IMR-90 (cell line): Measurements from ENCODE around the gene PSMA3. TPM values are rescaled to one million over a fixed set of nuclear protein-coding genes. Genes with fewer than 3 reads are reported as not detected.

Source experiments
- ATAC-seq: fragments of 200-7000 bp; cut with Tn5 transposase; 2 replicates; pipeline ENCODE4 v1.9.1; 2020; ENCODE audit warnings: low read depth, mild to moderate bottlenecking, moderate library complexity
- BruUV-seq: library from RNA; stranded (reverse); fragments of 400-500 nt; replicated peaks from 2 replicates; lab custom pipeline; 2021; lab: Mats Ljungman, UMichigan
- CTCF ChIA-PET: fragments of 300-600 bp; formaldehyde crosslinking; extraction: SDS; loops from one replicate; lab custom pipeline; 2021; ENCODE audit warnings: antibody characterized with exemption; lab: Yijun Ruan, JAX
- POLR2A ChIA-PET: fragments of 300-600 bp; sonication (Branson Sonifier 250); formaldehyde crosslinking; loops from one replicate; lab custom pipeline; 2022; ENCODE audit warnings: antibody characterized with exemption; ENCODE audit not compliant: unreplicated experiment; lab: Charles Lee
- DNase-seq: peaks from one replicate; pipeline ENCODE4 v3.0.0; 2013
- H2AFZ ChIP-seq: replicated peaks from 2 replicates; pipeline ENCODE3; 2013; ENCODE audit warnings: low read length, mild to moderate bottlenecking; ENCODE audit not compliant: poor library complexity
- H2AK5ac ChIP-seq: 2 replicates; pipeline ENCODE4 v1.6.1; 2013; ENCODE audit warnings: low read depth, low read length, inconsistent platforms
- H2AK9ac ChIP-seq: replicated peaks from 2 replicates; pipeline ENCODE3; 2013; ENCODE audit warnings: mild to moderate bottlenecking, low read depth, low read length, moderate library complexity; ENCODE audit not compliant: poor library complexity
- H2BK120ac ChIP-seq: 2 replicates; pipeline ENCODE4 v1.6.1; 2013; ENCODE audit warnings: low read depth, low read length, inconsistent platforms
- H2BK15ac ChIP-seq: 3 replicates; pipeline ENCODE4 v1.6.1; 2013; ENCODE audit warnings: low read depth, low read length, inconsistent platforms
- H2BK20ac ChIP-seq: 2 replicates; pipeline ENCODE4 v1.6.1; 2013; ENCODE audit warnings: low read depth, mild to moderate bottlenecking, inconsistent platforms, low read length, moderate library complexity
- H2BK5ac ChIP-seq: 2 replicates; pipeline ENCODE4 v1.6.1; 2013; ENCODE audit warnings: mild to moderate bottlenecking, low read depth, low read length, inconsistent platforms; ENCODE audit not compliant: poor library complexity, severe bottlenecking
- H3K14ac ChIP-seq: replicated peaks from 2 replicates; pipeline ENCODE4 v1.6.1; 2013; ENCODE audit warnings: low read depth, low read length, inconsistent platforms
- H3K18ac ChIP-seq: 2 replicates; pipeline ENCODE4 v1.6.1; 2013; ENCODE audit warnings: low read depth, low read length, control low read depth
- H3K23ac ChIP-seq: 2 replicates; pipeline ENCODE4 v1.6.1; 2013; ENCODE audit warnings: low read depth, low read length, inconsistent platforms
- H3K27ac ChIP-seq: 2 replicates; pipeline ENCODE4 v1.5.1; 2013; ENCODE audit warnings: mild to moderate bottlenecking, control low read depth, low read length; ENCODE audit not compliant: insufficient read depth
- H3K27me3 ChIP-seq: 2 replicates; pipeline ENCODE4 v1.6.1; 2013; ENCODE audit warnings: low read length; ENCODE audit not compliant: control insufficient read depth, insufficient read depth
- H3K36me3 ChIP-seq: 2 replicates; pipeline ENCODE4 v1.6.1; 2013; ENCODE audit warnings: low read length, mixed read lengths; ENCODE audit not compliant: control insufficient read depth, insufficient read depth
- H3K4ac ChIP-seq: 2 replicates; pipeline ENCODE4 v1.6.1; 2013; ENCODE audit warnings: low read depth, low read length, inconsistent platforms
- H3K4me1 ChIP-seq: 2 replicates; pipeline ENCODE4 v1.6.1; 2013; ENCODE audit warnings: low read length, mixed read lengths; ENCODE audit not compliant: control insufficient read depth, insufficient read depth
- H3K4me2 ChIP-seq: 2 replicates; pipeline ENCODE4 v1.6.1; 2013; ENCODE audit warnings: low read depth, mild to moderate bottlenecking, control low read depth, low read length, moderate library complexity
- H3K4me3 ChIP-seq: 2 replicates; pipeline ENCODE4 v1.5.1; 2013; ENCODE audit warnings: low read depth, mild to moderate bottlenecking, control low read depth, low read length, moderate library complexity; ENCODE audit not compliant: insufficient read depth
- H3K56ac ChIP-seq: 2 replicates; pipeline ENCODE4 v1.6.1; 2013; ENCODE audit warnings: low read length, inconsistent platforms; ENCODE audit not compliant: insufficient read depth; ENCODE audit errors: extremely low read depth
- H3K79me1 ChIP-seq, 2 experiments: 2 replicates each; pipeline ENCODE4 v1.6.1; 2013; ENCODE audit warnings: low read length in 2 of 2, inconsistent platforms in 1 of 2, low read depth in 1 of 2
- H3K9ac ChIP-seq: 2 replicates; pipeline ENCODE4 v1.6.1; 2013; ENCODE audit warnings: low read depth, low read length, control low read depth
- H3K9me1 ChIP-seq: 2 replicates; pipeline ENCODE4 v1.6.1; 2013; ENCODE audit warnings: low read length, inconsistent platforms; ENCODE audit not compliant: insufficient read depth
- H3K9me3 ChIP-seq: 2 replicates; pipeline ENCODE4 v1.6.1; 2013; ENCODE audit warnings: low read length; ENCODE audit not compliant: control insufficient read depth, insufficient read depth
- H4K20me1 ChIP-seq: 2 replicates; pipeline ENCODE4 v1.6.1; 2013; ENCODE audit warnings: low read length, inconsistent platforms; ENCODE audit not compliant: insufficient read depth
- H4K5ac ChIP-seq: 2 replicates; pipeline ENCODE4 v1.6.1; 2013; ENCODE audit warnings: mild to moderate bottlenecking, low read depth, low read length, control low read depth
- H4K8ac ChIP-seq, 2 experiments: 2 replicates each; pipeline ENCODE4 v1.6.1; 2013; ENCODE audit warnings: low read depth in 2 of 2, low read length in 2 of 2, control low read depth in 1 of 2, inconsistent platforms in 1 of 2
- H4K91ac ChIP-seq: 2 replicates; pipeline ENCODE4 v1.6.1; 2013; ENCODE audit warnings: low read depth, low read length, inconsistent platforms; ENCODE audit not compliant: insufficient read depth
- CEBPB ChIP-seq: IDR thresholded peaks from 2 replicates; pipeline ENCODE4 v1.6.1; 2012; ENCODE audit warnings: low read depth, low read length, improper control_type of control experiment
- FOS ChIP-seq: fragments of 150-350 bp; IDR thresholded peaks from 2 replicates; pipeline ENCODE4 v1.6.1; 2016; ENCODE audit warnings: low read depth, low read length
- MAZ ChIP-seq: IDR thresholded peaks from 2 replicates; pipeline ENCODE4 v1.6.1; 2012; ENCODE audit warnings: low read depth, mild to moderate bottlenecking, low read length, improper control_type of control experiment, moderate library complexity, borderline replicate concordance
- RFX5 ChIP-seq: IDR thresholded peaks from 2 replicates; pipeline ENCODE4 v1.8.0; 2012; ENCODE audit warnings: low read depth, mild to moderate bottlenecking, low read length, moderate library complexity
- WGBS, 2 experiments: methylation state at CpG; one replicate each; pipeline versions ENCODE4 v1.1.5 to v1.1.7; 2013; ENCODE audit warnings: missing lambda C conversion rate in 2 of 2; ENCODE audit not compliant: insufficient read length in 1 of 2; ENCODE audit errors: extremely low coverage in 2 of 2; 5-methylcytosine and 5-hydroxymethylcytosine counted together
- dilution Hi-C: fragments of 300-500 bp; cut with HindIII; formaldehyde crosslinking; loops from one replicate; pipeline ENCODE4 v1.14.3; 2018; ENCODE audit warnings: low sequenced_read_pairs; ENCODE audit not compliant: unreplicated experiment
- in situ Hi-C: fragments of 300-500 bp; cut with MboI; formaldehyde crosslinking; loops from 3 replicates; pipeline ENCODE4 v1.14.3; 2019; ENCODE audit warnings: low sequenced_read_pairs, inconsistent platforms, mixed read lengths
- intact Hi-C: fragments of 100-400 bp; cut with micrococcal nuclease; formaldehyde crosslinking; loops from 2 replicates; pipeline ENCODE4 v1.10.0; 2022
- polyA plus RNA-seq, 3 experiments: library from polyadenylated mRNA; depleted of rRNA; stranded (reverse); fragments of >200 nt; gene quantifications; 2 replicates each; pipeline ENCODE4 v1.2.3, GENCODE V29; 2012; ENCODE audit warnings: low replicate concordance in 1 of 3
- total RNA-seq: library from RNA; depleted of rRNA; stranded (reverse); fragments of >200 nt; gene quantifications from 2 replicates; pipeline ENCODE4 v1.2.3, GENCODE V29; 2012

The PSMA3 gene
- total and polyA plus RNA-seq, 2 of the 4 experiments (the other 2 are of a cell fraction) = 74.9 to 231 TPM

GRCh38 chr14:58227096-58227819 is 17.4 kb upstream of the PSMA3 start:
- no peak overlapping the region for H3K23ac ChIP-seq
- peaks cover 0 to 7% of the 10 kb centered on the region in 2 experiments; a peak in 1 of 4 replicates for H3K79me1 ChIP-seq
- no peak overlapping the region for H3K18ac ChIP-seq
- H4K8ac ChIP-seq = no peak overlapping the region
- H3K4me1 ChIP-seq = no peaks in the 10 kb centered on the region
- 100% methylated on average over 4 of the region's 5 CpGs; no CpG with 5 or more reads in 1 of the 2 experiments for WGBS, 2 experiments
- H2AK9ac ChIP-seq = no peak overlapping the region
- no peak overlapping the region for H3K4me3 ChIP-seq
- H2BK20ac ChIP-seq = no peak overlapping the region
- no peak overlapping the region for H2AK5ac ChIP-seq
- ATAC-seq (no peak), DNase-seq (no peak)
- dilution Hi-C loops (no loop called here), in situ Hi-C loops (loop anchor here (25.0 kb wide), 1 partner anchor 965 kb away; the partner anchor contains the start of genes AP5M1 and EXOC5), intact Hi-C loops (no loop called here)
- no peak overlapping the region for H3K56ac ChIP-seq
- TF ChIP-seq MAZ (no peak), RFX5 (no peak), FOS (no peak), CEBPB (no peak)
- H3K9ac ChIP-seq = no peak overlapping the region
- H3K36me3 ChIP-seq = peaks cover 29% of the 10 kb centered on the region
- H2BK15ac ChIP-seq = no peak overlapping the region
- no peaks in the 10 kb centered on the region for H3K9me3 ChIP-seq
- no peak overlapping the region for H3K27ac ChIP-seq
- H4K20me1 ChIP-seq = no peaks in the 10 kb centered on the region
- no TSS peak for BruUV-seq
- ChIA-PET POLR2A (no interaction called here), CTCF (no interaction called here)
- H3K4me2 ChIP-seq = no peak overlapping the region
- no peaks in the 10 kb centered on the region for H3K27me3 ChIP-seq
- no peak overlapping the region for H2BK5ac ChIP-seq
- H3K4ac ChIP-seq = no peak overlapping the region
- no peaks in the 10 kb centered on the region for H3K9me1 ChIP-seq
- no peak overlapping the region for H3K14ac ChIP-seq
- no peak overlapping the region for H4K91ac ChIP-seq
- no peak overlapping the region for H2BK120ac ChIP-seq
- no peak overlapping the region for H2AFZ ChIP-seq
- no peak overlapping the region for H4K5ac ChIP-seq
